HG02870 (cell line): ENCODE results near the gene RASAL1.

Experiments
- ATAC-seq: cut with Tn5 transposase; IDR thresholded peaks from one replicate; pipeline ENCODE4 v1.9.1; 2021; ENCODE audit warnings: mild to moderate bottlenecking, moderate library complexity; ENCODE audit not compliant: unreplicated experiment

RASAL1 gene

GRCh38 chr12:113061061-113061694 lies 74.4 kb downstream of the RASAL1 start:
- no peak for ATAC-seq

DNA sequence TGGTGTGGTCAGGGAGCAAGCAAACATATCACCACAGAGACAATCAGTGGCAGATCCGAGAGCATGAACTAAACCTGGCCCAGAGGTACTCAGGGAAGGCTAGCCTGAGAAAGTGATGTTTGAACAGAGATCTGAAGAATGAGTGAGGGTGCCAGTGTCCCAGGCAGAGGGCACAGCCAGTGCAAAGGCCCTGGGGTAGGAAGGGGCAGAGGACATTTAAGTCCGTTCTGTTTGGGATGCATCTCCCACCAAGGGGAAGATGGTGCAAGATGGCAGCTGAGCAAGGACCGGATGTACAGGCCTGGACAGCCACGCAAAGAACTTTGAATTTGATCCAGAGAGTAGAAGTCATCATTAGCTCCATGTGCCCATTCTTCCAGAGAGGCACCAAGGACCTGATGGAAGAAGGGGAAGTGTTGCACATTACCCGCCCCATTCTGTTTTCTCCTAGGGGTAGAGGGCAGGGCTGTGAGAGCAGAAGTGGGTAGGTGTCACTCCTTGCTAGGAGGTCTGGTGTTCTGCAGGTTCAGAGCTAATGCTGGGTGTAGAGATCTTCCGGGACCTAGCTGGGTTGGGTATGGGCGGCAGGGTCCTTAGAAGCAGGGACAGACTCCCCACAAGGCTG lies 75.1 kb downstream of the RASAL1 start:
- no peak for ATAC-seq

DNA sequence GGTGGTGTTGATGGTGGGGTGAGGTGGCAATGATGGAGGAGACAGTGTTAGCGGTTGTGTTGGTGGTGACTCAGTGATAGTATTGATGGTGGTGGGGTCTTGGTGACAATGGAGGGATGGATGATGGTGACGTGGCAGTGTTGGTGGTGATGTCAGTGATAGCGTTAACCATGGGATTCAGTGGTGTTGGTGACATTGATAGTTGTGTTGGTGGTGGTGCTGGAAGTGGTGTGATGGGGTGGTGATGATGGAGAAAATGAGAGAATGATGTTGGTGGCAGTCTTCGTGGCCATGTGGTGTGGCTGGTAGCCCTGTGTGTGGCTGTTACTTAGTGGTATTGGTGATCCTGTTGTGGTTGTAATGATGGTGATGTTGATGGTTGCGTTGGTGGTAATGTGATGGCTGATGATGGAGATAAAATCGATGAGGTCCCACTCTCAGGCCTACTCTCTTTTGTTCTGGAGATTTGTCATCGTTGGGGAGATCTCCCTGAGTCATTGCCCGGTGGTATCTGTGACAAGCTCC lies 76.4 kb downstream of the RASAL1 start:
- no peak for ATAC-seq

- ATAC-seq: no peak
Measured at GRCh38 chr12:113058553-113058952, 77.0 kb downstream of the RASAL1 start.

DNA sequence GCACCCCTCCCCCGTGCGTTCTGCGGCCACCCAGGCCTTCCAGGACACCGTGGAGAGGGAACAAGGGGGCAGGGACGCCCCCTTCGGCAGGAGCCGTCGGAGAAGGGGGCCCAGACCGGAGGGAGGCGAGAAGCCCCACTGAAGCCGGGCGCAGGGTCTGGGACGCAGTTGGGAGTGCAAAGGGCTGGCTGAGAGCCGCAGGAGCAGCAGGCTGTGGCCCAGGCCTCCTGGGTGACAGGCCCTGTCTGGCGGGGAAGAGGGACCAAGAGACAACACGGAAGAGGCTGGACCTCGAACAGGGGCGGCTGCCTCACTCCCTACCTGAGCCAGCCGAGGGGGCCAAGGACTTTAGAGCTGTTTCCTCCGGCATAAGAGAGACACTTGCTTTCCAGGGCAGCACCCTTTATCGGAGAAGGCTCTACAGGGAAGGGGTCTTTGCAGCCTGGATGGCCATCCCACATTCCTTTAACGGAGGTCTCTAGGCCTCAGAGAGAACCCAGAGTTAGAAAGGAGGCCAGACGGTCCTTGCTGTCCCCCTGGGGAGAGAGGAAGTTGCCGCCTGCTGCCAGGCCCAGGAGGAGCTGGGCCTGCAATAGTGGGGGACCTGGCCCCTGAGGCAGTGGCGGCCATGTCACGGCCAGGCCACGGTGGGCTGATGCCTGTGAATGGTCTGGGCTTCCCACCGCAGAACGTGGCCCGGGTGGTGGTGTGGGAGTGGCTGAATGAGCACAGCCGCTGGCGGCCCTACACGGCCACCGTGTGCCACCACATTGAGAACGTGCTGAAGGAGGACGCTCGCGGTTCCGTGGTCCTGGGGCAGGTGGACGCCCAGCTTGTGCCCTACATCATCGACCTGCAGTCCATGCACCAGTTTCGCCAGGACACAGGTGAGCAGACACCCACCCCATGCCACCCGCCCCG lies 77.7 kb downstream of the RASAL1 start:
- no peak for ATAC-seq

GRCh38 chr12:113056631-113057488 lies 78.7 kb downstream of the RASAL1 start, which contains the start of gene DTX1:
Gene DTX1, plus strand, starts transcription at chr12:113056730. Its CDS starts 1,463 bp downstream, at chr12:113058193.
- ATAC-seq: no peak

DNA sequence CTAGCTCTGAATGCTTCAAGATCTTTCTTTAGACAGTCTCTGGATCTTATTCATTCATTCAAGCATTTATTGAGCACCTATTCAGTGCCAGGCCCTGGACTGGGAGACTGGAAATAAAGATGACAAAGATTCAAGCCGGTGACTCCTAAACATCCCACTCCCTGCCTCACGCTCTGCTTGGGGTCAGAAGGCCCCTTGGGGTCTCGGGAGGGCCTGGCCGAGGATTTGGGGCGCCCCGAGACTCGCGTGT lies 79.3 kb downstream of the RASAL1 start:
- ATAC-seq: no peak

GRCh38 chr12:113055594-113056380 lies 79.8 kb downstream of the RASAL1 start:
- ATAC-seq: no peak

DNA sequence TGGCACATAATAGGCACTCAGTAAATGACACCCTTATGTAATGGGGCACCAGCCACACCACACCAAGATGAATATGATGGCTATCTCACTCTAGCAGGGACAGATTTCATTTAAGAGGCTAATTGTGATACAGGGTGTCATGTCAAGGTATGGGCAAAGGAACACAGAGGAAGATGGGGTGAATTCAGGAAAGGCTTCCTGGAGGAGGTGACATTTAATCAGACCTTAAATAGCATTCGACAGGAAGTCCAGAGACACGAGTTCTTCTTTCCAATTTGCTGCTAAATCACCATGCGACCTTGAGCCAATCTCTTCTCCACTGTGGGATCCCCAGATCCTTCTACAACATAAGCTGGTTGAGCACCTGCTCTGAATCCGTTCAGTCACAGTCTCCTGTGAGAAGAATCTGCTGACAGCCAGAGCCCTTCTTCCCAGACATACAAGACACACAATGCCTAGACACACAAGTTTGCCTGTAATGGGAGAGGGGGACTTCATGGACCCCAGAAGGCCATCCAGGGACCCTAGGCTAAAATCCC lies 80.5 kb downstream of the RASAL1 start:
- ATAC-seq: no peak

DNA sequence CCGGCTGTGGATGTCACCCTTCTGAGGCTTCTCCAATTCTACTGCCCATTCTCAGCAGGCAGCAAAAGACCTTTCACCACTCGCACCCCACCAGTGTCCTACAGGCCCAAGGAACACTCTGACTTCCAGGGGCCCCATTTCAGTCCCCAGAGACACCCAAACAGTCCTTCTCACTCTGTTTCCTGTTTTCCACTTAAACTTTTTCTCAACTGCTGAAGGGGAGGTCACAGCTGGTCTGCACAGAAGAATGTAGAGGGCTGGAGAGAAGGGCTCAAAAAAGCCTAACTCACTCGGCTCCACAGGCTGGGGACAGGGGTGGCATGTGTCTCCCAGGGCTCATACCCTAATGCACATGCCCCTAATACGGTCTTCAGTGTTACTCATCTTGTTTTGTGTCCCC lies 83.2 kb downstream of the RASAL1 start:
- ATAC-seq: no peak

GRCh38 chr12:113051759-113052158 lies 83.8 kb downstream of the RASAL1 start:
- no peak for ATAC-seq

DNA sequence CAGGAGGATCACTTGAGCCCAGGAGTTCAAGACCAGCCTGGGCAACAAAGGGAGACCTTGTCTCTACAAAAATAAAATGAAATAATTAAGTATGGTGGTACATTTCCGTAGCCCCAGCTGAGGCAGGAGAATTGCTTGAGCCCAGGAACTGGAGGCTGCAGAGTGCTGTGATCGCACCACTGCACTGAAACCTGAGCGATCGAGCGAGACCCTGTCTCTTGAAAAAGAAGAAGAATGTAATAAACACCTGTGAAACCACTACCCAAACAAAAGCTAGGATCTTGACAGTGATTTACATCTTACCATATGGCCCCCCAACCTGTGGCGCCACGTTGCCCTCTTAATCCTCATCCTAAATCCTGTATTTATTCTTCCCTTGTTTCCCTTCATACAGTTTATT lies 84.8 kb downstream of the RASAL1 start:
- ATAC-seq: no peak

DNA sequence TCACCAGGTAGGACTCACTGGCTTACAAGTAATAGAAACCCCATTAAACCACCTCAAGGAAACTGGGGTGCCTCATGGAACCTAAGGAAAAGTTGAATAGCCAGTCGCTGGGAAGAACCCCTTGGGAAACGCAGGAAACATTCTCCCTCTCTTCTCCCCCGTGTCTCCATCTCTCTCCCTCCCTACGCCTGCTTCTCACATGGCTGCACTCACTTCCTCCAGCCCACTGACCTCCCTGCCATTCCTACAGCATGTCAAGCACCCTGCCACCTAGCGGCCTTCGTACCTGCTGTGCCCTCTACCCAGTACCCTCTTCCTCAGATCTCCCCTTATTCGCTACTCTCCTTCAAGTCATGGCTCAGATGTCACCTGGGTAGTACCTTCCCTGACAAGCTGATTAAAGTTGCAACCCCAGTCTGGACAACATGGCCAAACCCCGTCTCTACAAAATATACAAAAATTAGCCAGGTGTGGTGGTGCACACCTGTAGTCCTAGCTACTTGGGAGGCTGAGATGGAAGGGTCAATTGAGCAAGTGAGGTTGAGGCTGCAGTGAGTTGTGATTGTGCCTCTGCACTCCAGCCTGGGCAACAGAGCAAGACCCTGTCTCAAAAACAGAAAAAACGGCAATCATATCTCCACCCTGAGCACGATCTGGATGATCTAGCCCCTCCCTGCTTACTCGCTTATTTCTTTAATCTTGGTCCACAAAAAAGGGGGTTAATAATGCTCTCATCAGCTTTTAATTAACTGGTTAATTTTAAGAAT lies 85.4 kb downstream of the RASAL1 start:
- ATAC-seq: no peak
